ENCODE results near the gene CPLX1.

The CPLX1 gene

DNA sequence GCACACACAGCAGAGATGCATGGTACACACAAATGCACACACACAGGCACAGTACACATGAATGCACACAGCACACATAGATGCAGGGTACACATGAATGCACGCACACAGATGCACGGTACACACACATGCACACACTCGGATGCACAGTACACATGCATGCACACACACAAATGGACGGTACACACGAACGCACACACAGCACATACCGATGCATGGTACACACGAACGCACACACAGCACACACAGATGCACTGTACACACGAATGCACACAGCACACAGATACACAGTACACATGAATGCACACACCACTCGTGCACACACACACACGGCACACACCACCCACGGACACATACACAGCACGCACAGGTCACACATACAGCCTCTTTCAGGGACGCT, 43.8 kb upstream of the CPLX1 start:
- no peak for DNase-seq (ENCODE audit: low read depth)
- in situ Hi-C loops (cut with HindIII; ENCODE audit: low sequenced_read_pairs): no loop called here
- TF ChIP-seq CTCF (IDR thresholded peaks at IDR 0.05; ENCODE audit: low read depth, low read length, missing control alignments): no peak
- H3K4me3 ChIP-seq (ENCODE audit: low read depth, low read length): no peak overlapping the region

- in situ Hi-C loops (cut with HindIII; ENCODE audit: low sequenced_read_pairs): no loop called here
- no peak for TF ChIP-seq CTCF (IDR thresholded peaks at IDR 0.05; ENCODE audit: low read depth, low read length, missing control alignments)
- no peak overlapping the region for H3K4me3 ChIP-seq (ENCODE audit: low read depth, low read length)
- DNase-seq (ENCODE audit: low read depth): no peak
These were observed 42.5 kb upstream of the CPLX1 start for GRCh38 chr4:868421-868820.

- in situ Hi-C loops (cut with HindIII; ENCODE audit: low sequenced_read_pairs): no loop called here
- no peak for DNase-seq (ENCODE audit: low read depth)
- no peak overlapping the region for H3K4me3 ChIP-seq (ENCODE audit: low read depth, low read length)
- TF ChIP-seq CTCF (IDR thresholded peaks at IDR 0.05; ENCODE audit: low read depth, low read length, missing control alignments): no peak
These were observed 41.8 kb upstream of the CPLX1 start for GRCh38 chr4:867526-868250.

- DNase-seq (ENCODE audit: low read depth): no peak
- in situ Hi-C loops (cut with HindIII; ENCODE audit: low sequenced_read_pairs): no loop called here
- TF ChIP-seq CTCF (IDR thresholded peaks at IDR 0.05; ENCODE audit: low read depth, low read length, missing control alignments): no peak
- no peak overlapping the region for H3K4me3 ChIP-seq (ENCODE audit: low read depth, low read length)
These were observed 40.9 kb upstream of the CPLX1 start for GRCh38 chr4:866761-867390.

GRCh38 chr4:866068-866760, 40.3 kb upstream of the CPLX1 start:
- H3K4me3 ChIP-seq (ENCODE audit: low read depth, low read length): no peak overlapping the region
- TF ChIP-seq CTCF (IDR thresholded peaks at IDR 0.05; ENCODE audit: low read depth, low read length, missing control alignments): no peak
- in situ Hi-C loops (cut with HindIII; ENCODE audit: low sequenced_read_pairs): no loop called here
- DNase-seq (ENCODE audit: low read depth): no peak

GRCh38 chr4:865572-865971, 39.6 kb upstream of the CPLX1 start:
- DNase-seq (ENCODE audit: low read depth): no peak
- TF ChIP-seq CTCF (IDR thresholded peaks at IDR 0.05; ENCODE audit: low read depth, low read length, missing control alignments): no peak
- no peak overlapping the region for H3K4me3 ChIP-seq (ENCODE audit: low read depth, low read length)
- in situ Hi-C loops (cut with HindIII; ENCODE audit: low sequenced_read_pairs): no loop called here
